ENCODE measurements around the gene ALDH1A2. TPM values are rescaled to one million over a fixed set of nuclear protein-coding genes. Genes with fewer than 3 reads are reported as not detected.

The ALDH1A2 gene
- total RNA-seq, 1 donor from 2014 or later = 30.8 TPM

- no peak overlapping the region for H2AFZ ChIP-seq (replicated peaks)
- no peak for TF ChIP-seq EZH2 (IDR thresholded peaks at IDR 0.05)
- TF ChIP-seq EZH2phosphoT487 (IDR thresholded peaks at IDR 0.05) = no peak
- TF ChIP-seq CTCF (IDR thresholded peaks at IDR 0.05) = no peak
- no peak overlapping the region for H3K9ac ChIP-seq
- peak overlapping the region; percentile 60 for H3K4me3 ChIP-seq
- Mint-ChIP-seq H3K36me3 (no peaks in the 10 kb centered on the region), H3K27ac (no peak overlapping the region), H3K4me1 (peaks cover 4% of the 10 kb centered on the region), H3K9me3 (peaks cover 7% of the 10 kb centered on the region), H3K27me3 (ENCODE audit: insufficient read depth, low read depth) (peaks cover 53% of the 10 kb centered on the region), H3K4me3 (no peak overlapping the region)
- H3K27me3 ChIP-seq = peaks cover 80% of the 10 kb centered on the region
- H3K27ac ChIP-seq = no peak overlapping the region
- H3K4me2 ChIP-seq = peak overlapping the region; percentile 89
- H3F3A ChIP-seq (ENCODE audit: low read depth) = peaks cover 18% of the 10 kb centered on the region
- peaks cover 46% of the 10 kb centered on the region for H3K4me1 ChIP-seq
- H4K20me1 ChIP-seq (ENCODE audit: low read depth) = no peaks in the 10 kb centered on the region
- peaks cover 60% of the 10 kb centered on the region for H3K79me2 ChIP-seq (ENCODE audit: low read depth)
- H3K9me3 ChIP-seq (ENCODE audit: low read depth) = no peaks in the 10 kb centered on the region
- no peaks in the 10 kb centered on the region for H3K36me3 ChIP-seq
- no peak for DNase-seq (ENCODE audit: low spot score)
Measured at GRCh38 chr15:58062983-58063382, 2.5 kb downstream of the ALDH1A2 start.

GRCh38 chr15:58062175-58062574 is 3.3 kb downstream of the ALDH1A2 start:
- DNase-seq (ENCODE audit: low spot score) = no peak
- Histone ChIP-seq H3K4me3 (no peak overlapping the region), H2AFZ (replicated peaks) (no peak overlapping the region), H3K36me3 (no peaks in the 10 kb centered on the region), H3K27me3 (peaks cover 72% of the 10 kb centered on the region), H3K27ac (no peak overlapping the region), H3F3A (ENCODE audit: low read depth) (peaks cover 18% of the 10 kb centered on the region), H3K79me2 (ENCODE audit: low read depth) (peaks cover 66% of the 10 kb centered on the region), H3K4me1 (peaks cover 47% of the 10 kb centered on the region), H4K20me1 (ENCODE audit: low read depth) (no peaks in the 10 kb centered on the region), H3K4me2 (peak overlapping the region; percentile 89), H3K9ac (no peak overlapping the region), H3K9me3 (ENCODE audit: low read depth) (no peaks in the 10 kb centered on the region)
- Mint-ChIP-seq H3K9me3 (peaks cover 7% of the 10 kb centered on the region), H3K27me3 (ENCODE audit: insufficient read depth, low read depth) (peaks cover 52% of the 10 kb centered on the region), H3K4me3 (no peak overlapping the region), H3K27ac (no peak overlapping the region), H3K4me1 (peaks cover 4% of the 10 kb centered on the region), H3K36me3 (no peaks in the 10 kb centered on the region)
- no peak for TF ChIP-seq CTCF (IDR thresholded peaks at IDR 0.05)
- no peak for TF ChIP-seq EZH2 (IDR thresholded peaks at IDR 0.05)
- TF ChIP-seq EZH2phosphoT487 (IDR thresholded peaks at IDR 0.05) = no peak

GRCh38 chr15:58060575-58060974 is 4.9 kb downstream of the ALDH1A2 start:
- TF ChIP-seq EZH2phosphoT487 (IDR thresholded peaks at IDR 0.05) (no peak), CTCF (IDR thresholded peaks at IDR 0.05) (no peak), EZH2 (IDR thresholded peaks at IDR 0.05) (no peak)
- H3K36me3 ChIP-seq = no peaks in the 10 kb centered on the region
- H3K9ac ChIP-seq = no peak overlapping the region
- Mint-ChIP-seq H3K9me3 (peaks cover 7% of the 10 kb centered on the region), H3K27ac (no peak overlapping the region), H3K36me3 (no peaks in the 10 kb centered on the region), H3K4me1 (no peaks in the 10 kb centered on the region), H3K4me3 (no peak overlapping the region), H3K27me3 (ENCODE audit: insufficient read depth, low read depth) (peaks cover 44% of the 10 kb centered on the region)
- no peak overlapping the region for H3K4me2 ChIP-seq
- peaks cover 47% of the 10 kb centered on the region for H3K4me1 ChIP-seq
- H4K20me1 ChIP-seq (ENCODE audit: low read depth) = no peaks in the 10 kb centered on the region
- H2AFZ ChIP-seq (replicated peaks) = no peak overlapping the region
- DNase-seq (ENCODE audit: low spot score) = no peak
- no peak overlapping the region for H3K4me3 ChIP-seq
- peaks cover 69% of the 10 kb centered on the region for H3K79me2 ChIP-seq (ENCODE audit: low read depth)
- no peaks in the 10 kb centered on the region for H3K9me3 ChIP-seq (ENCODE audit: low read depth)
- H3K27ac ChIP-seq = no peak overlapping the region
- H3K27me3 ChIP-seq = peaks cover 56% of the 10 kb centered on the region
- H3F3A ChIP-seq (ENCODE audit: low read depth) = peaks cover 11% of the 10 kb centered on the region
